Activated CD4-positive, CD25-positive, alpha-beta regulatory T cell treated with anti-CD3 and anti-CD28 coated beads, Interleukin-2, amount 50 U/mL, for 24 hours (primary cell): ENCODE results near the gene SPATA32.
A peak's percentile ranks its signal among the peaks of the same experiment; 100 is the strongest.
"Not testable (repeated sequence)": the region's sequence is repeated elsewhere in the genome, so short reads cannot be mapped to it uniquely, and the experiment has no call there.

ENCODE experiments used
- ATAC-seq, 2 donors: fragments of 150-1000 bp; cut with Tn5 transposase; one replicate each; pipeline ENCODE4 v1.10.0; 2021; ENCODE audit warnings: mild to moderate bottlenecking in 1 of 2, moderate library complexity in 1 of 2

The SPATA32 gene

GRCh38 chr17:45261577-45262515 lies at the start of gene SPATA32:
Gene SPATA32 (minus strand): TSS chr17:45262094. CDS start chr17:45262016, 78 bp downstream.
- peak; percentile 84 to 85 for ATAC-seq

- ATAC-seq, result no peak
Measured at GRCh38 chr17:45311401-45311759, 49.5 kb upstream of the SPATA32 start.

- ATAC-seq, result no peak
Measured at GRCh38 chr17:45310380-45311324, 48.8 kb upstream of the SPATA32 start.

- no peak for ATAC-seq
Measured at GRCh38 chr17:45309400-45309799, 47.5 kb upstream of the SPATA32 start.

GRCh38 chr17:45308840-45309239 lies 46.9 kb upstream of the SPATA32 start:
- ATAC-seq, result no peak

- ATAC-seq, result no peak
Measured at GRCh38 chr17:45308016-45308365, 46.1 kb upstream of the SPATA32 start.

- ATAC-seq, result peak; percentile 47 to 48
Measured at GRCh38 chr17:45307290-45308015, 45.6 kb upstream of the SPATA32 start.

GRCh38 chr17:45306623-45307022 lies 44.7 kb upstream of the SPATA32 start:
- no peak for ATAC-seq

GRCh38 chr17:45306094-45306493 lies 44.2 kb upstream of the SPATA32 start:
- no peak for ATAC-seq

- no peak for ATAC-seq
Measured at GRCh38 chr17:45305530-45306087, 43.7 kb upstream of the SPATA32 start.

- peak; percentile 37 to 40 for ATAC-seq
Measured at GRCh38 chr17:45302649-45303173, 40.8 kb upstream of the SPATA32 start.

- not testable (repeated sequence) for ATAC-seq
Measured at GRCh38 chr17:45302220-45302619, 40.3 kb upstream of the SPATA32 start.

- ATAC-seq, result no peak
Measured at GRCh38 chr17:45301674-45302073, 39.8 kb upstream of the SPATA32 start.

- ATAC-seq, result no peak
Measured at GRCh38 chr17:45300060-45300751, 38.3 kb upstream of the SPATA32 start.

- ATAC-seq, result no peak
Measured at GRCh38 chr17:45299361-45299760, 37.5 kb upstream of the SPATA32 start.

- ATAC-seq, result peak; percentile 42 to 45
Measured at GRCh38 chr17:45298546-45299285, 36.8 kb upstream of the SPATA32 start.

GRCh38 chr17:45296833-45297124 lies 34.9 kb upstream of the SPATA32 start:
- ATAC-seq, result no peak

GRCh38 chr17:45296003-45296832 lies 34.3 kb upstream of the SPATA32 start:
- ATAC-seq, result peak in 1 of 2 donors; percentile 15

GRCh38 chr17:45294506-45294905 lies 32.6 kb upstream of the SPATA32 start:
- ATAC-seq, result no peak
